Fibroblast of lung (primary cell): Measurements from ENCODE around the gene UBE3C. TPM values are rescaled to one million over a fixed set of nuclear protein-coding genes. Genes with fewer than 3 reads are reported as not detected.

Experiments used
- DNase-seq, 2 donors: peaks; one replicate each; pipeline versions ENCODE4 v3.0.0 to v3.0.0-alpha.2; 2010; ENCODE audit warnings: low read depth in 2 of 2
- H2AFZ ChIP-seq: 2 replicates; pipeline ENCODE4 v1.5.1; 2012; ENCODE audit warnings: low read length, control low read depth, inconsistent platforms
- H3K27ac ChIP-seq: 2 replicates; pipeline ENCODE4 v1.5.1; 2011; ENCODE audit warnings: low read length, control low read depth; ENCODE audit not compliant: insufficient read depth
- H3K27me3 ChIP-seq: 2 replicates; pipeline ENCODE4 v1.5.1; 2011; ENCODE audit warnings: mild to moderate bottlenecking, low read length; ENCODE audit not compliant: control insufficient read depth, insufficient read depth
- H3K36me3 ChIP-seq: 2 replicates; pipeline ENCODE4 v1.5.1; 2011; ENCODE audit warnings: low read length; ENCODE audit not compliant: control insufficient read depth, insufficient read depth
- H3K4me1 ChIP-seq: 2 replicates; pipeline ENCODE4 v1.5.1; 2011; ENCODE audit warnings: low read length; ENCODE audit not compliant: control insufficient read depth, insufficient read depth; ENCODE audit errors: extremely low read depth
- H3K4me2 ChIP-seq: 2 replicates; pipeline ENCODE4 v1.5.1; 2011; ENCODE audit warnings: low read length, control low read depth; ENCODE audit not compliant: insufficient read depth; ENCODE audit errors: extremely low read depth
- H3K4me3 ChIP-seq, 4 experiments: fragments of 200-600 bp in 1 of 4; sonication (generic) in 1 of 4; replicated peaks in 1 of 4; 2 replicates each; pipeline ENCODE4 v1.5.1; 2011 to 2016; ENCODE audit warnings: low read length in 4 of 4, low read depth in 3 of 4, mild to moderate bottlenecking in 3 of 4, control low read depth in 2 of 4, inconsistent platforms in 1 of 4, mixed read lengths in 1 of 4; ENCODE audit not compliant: insufficient read depth in 1 of 4; ENCODE audit errors: control extremely low read depth in 1 of 4
- H3K79me2 ChIP-seq: 2 replicates; pipeline ENCODE4 v1.5.1; 2012; ENCODE audit warnings: mild to moderate bottlenecking, low read length, inconsistent platforms; ENCODE audit not compliant: control insufficient read depth, insufficient read depth
- H3K9ac ChIP-seq: 2 replicates; pipeline ENCODE4 v1.5.1; 2011; ENCODE audit warnings: mild to moderate bottlenecking, low read length, control low read depth; ENCODE audit not compliant: insufficient read depth
- H3K9me3 ChIP-seq: 2 replicates; pipeline ENCODE4 v1.5.1; 2012; ENCODE audit warnings: low read depth, low read length; ENCODE audit not compliant: control insufficient read depth, insufficient read depth
- H4K20me1 ChIP-seq: 2 replicates; pipeline ENCODE4 v1.5.1; 2011; ENCODE audit warnings: low read length; ENCODE audit not compliant: control insufficient read depth, insufficient read depth; ENCODE audit errors: extremely low read depth
- CTCF ChIP-seq, 2 donors: IDR thresholded peaks in 1 of 2; conservative IDR thresholded peaks in 1 of 2; 1 replicate in 1 of 2; 2 replicates in 1 of 2; pipeline ENCODE4 v1.5.1; 2011 to 2012; ENCODE audit warnings: low read length in 2 of 2, control low read depth in 1 of 2, inconsistent platforms in 1 of 2, low read depth in 1 of 2, mild to moderate bottlenecking in 1 of 2
- EZH2 ChIP-seq: IDR thresholded peaks from 2 replicates; pipeline ENCODE4 v1.5.1; 2012; ENCODE audit warnings: low read length, control low read depth, mild to moderate bottlenecking; ENCODE audit errors: missing control alignments
- polyA plus RNA-seq, 2 donors: library from polyadenylated mRNA; depleted of rRNA in 1 of 2; stranded (reverse) in 1 of 2; unstranded in 1 of 2; fragments of >200 nt; gene quantifications; 2 replicates each; pipeline ENCODE4 v1.2.1, GENCODE V29; 2011 to 2012; ENCODE audit warnings: missing spikeins in 1 of 2
- total RNA-seq: library from RNA; depleted of rRNA; stranded (reverse); fragments of >200 nt; gene quantifications from 2 replicates; pipeline ENCODE4 v1.2.1, GENCODE V29; 2014

The UBE3C gene
- total and polyA plus RNA-seq, 2 donors (not counting 1 experiment from before 2014, with no cell fraction given) = 76.2 to 91.0 TPM

DNA sequence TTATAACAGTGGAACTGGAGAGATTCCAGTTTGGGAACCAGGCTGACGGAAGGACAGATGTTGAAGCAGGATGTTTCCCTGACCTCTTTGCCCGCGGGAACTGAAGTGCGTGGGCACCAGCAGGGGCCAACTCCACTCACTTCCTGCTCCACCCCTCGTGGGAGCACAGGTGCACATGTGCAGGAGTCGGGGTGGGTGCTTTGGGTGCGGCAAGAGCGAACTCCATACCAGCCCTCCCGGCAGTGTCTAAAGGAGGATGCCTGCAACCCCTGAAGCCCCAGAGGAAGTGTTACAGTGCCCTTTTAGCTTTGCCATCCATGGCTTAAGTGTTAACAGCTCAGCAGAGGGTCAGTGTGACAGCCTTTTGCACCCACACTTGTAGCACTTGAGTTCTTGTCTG is 27.4 kb upstream of the UBE3C start:
- H2AFZ ChIP-seq = no peak overlapping the region
- TF ChIP-seq EZH2 = no peak
- no peak for TF ChIP-seq CTCF (conservative IDR thresholded peaks at IDR 0.05 in 1 of 2, IDR thresholded peaks at IDR 0.05 in 1 of 2; ENCODE audit: low read depth in 1 of 2, low read length in 2 of 2)
- H3K27ac ChIP-seq = no peak overlapping the region
- no peaks in the 10 kb centered on the region for H3K79me2 ChIP-seq
- H3K4me1 ChIP-seq = no peaks in the 10 kb centered on the region
- no peak overlapping the region for H3K4me3 ChIP-seq
- no peaks in the 10 kb centered on the region for H3K27me3 ChIP-seq
- no peaks in the 10 kb centered on the region for H4K20me1 ChIP-seq
- H3K36me3 ChIP-seq = no peaks in the 10 kb centered on the region
- no peak overlapping the region for H3K9ac ChIP-seq
- H3K9me3 ChIP-seq = no peaks in the 10 kb centered on the region
- no peak overlapping the region for H3K4me2 ChIP-seq
- no peak for DNase-seq

GRCh38 chr7:157112706-157113105 is 26.0 kb upstream of the UBE3C start:
- Histone ChIP-seq H3K36me3 (no peaks in the 10 kb centered on the region), H3K9ac (no peak overlapping the region), H3K27me3 (no peaks in the 10 kb centered on the region), H3K9me3 (no peaks in the 10 kb centered on the region), H3K79me2 (no peaks in the 10 kb centered on the region), H3K4me2 (no peak overlapping the region), H2AFZ (no peak overlapping the region), H4K20me1 (no peaks in the 10 kb centered on the region), H3K4me3 (no peak overlapping the region), H3K27ac (no peak overlapping the region), H3K4me1 (no peaks in the 10 kb centered on the region)
- no peak for DNase-seq
- no peak for TF ChIP-seq CTCF (conservative IDR thresholded peaks at IDR 0.05 in 1 of 2, IDR thresholded peaks at IDR 0.05 in 1 of 2; ENCODE audit: low read depth in 1 of 2, low read length in 2 of 2)
- no peak for TF ChIP-seq EZH2

DNA sequence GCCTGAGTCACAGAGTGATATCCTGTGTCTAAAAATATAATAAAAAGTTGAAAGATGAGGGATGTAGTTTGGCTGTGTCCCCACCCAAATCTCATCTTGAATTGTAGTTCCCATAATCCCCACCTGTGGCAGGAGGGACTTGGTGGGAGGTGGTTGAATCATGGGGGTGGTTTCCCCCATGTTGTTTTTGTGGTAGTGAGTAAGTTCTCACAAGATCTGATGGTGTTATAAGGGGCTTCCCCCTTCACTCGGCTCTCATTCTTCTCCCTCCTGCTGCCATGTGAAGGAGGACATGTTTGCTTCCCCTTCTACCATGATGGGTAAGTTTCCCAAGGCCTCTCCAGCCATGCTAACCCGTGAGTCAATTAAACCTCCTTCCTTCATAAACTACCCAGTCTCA is 25.1 kb upstream of the UBE3C start:
- Histone ChIP-seq H3K27ac (no peak overlapping the region), H3K4me3 (no peak overlapping the region), H3K79me2 (no peaks in the 10 kb centered on the region), H3K9ac (no peak overlapping the region), H2AFZ (no peak overlapping the region), H3K9me3 (no peaks in the 10 kb centered on the region), H3K4me2 (no peak overlapping the region), H3K36me3 (no peaks in the 10 kb centered on the region), H3K4me1 (no peaks in the 10 kb centered on the region), H3K27me3 (no peaks in the 10 kb centered on the region), H4K20me1 (no peaks in the 10 kb centered on the region)
- no peak for DNase-seq
- no peak for TF ChIP-seq CTCF (conservative IDR thresholded peaks at IDR 0.05 in 1 of 2, IDR thresholded peaks at IDR 0.05 in 1 of 2; ENCODE audit: low read depth in 1 of 2, low read length in 2 of 2)
- TF ChIP-seq EZH2 = no peak
